CD8-positive, alpha-beta memory T cell (primary cell): ENCODE results near the gene ABCA1. TPM values are rescaled to one million over a fixed set of nuclear protein-coding genes. Genes with fewer than 3 reads are reported as not detected.
"Not testable (repeated sequence)": the region's sequence is repeated elsewhere in the genome, so short reads cannot be mapped to it uniquely, and the experiment has no call there.

Experiments
- CTCF ChIA-PET: fragments of 350-600 bp; sonication (Branson Sonifier 250); formaldehyde crosslinking; loops from one replicate; lab custom pipeline; 2021; ENCODE audit warnings: antibody characterized with exemption; lab: Charles Lee
- POLR2A ChIA-PET: fragments of 350-600 bp; sonication (Branson Sonifier 250); formaldehyde crosslinking; loops from one replicate; lab custom pipeline; 2021; ENCODE audit warnings: antibody characterized with exemption; lab: Charles Lee
- DNase-seq, 5 donors: peaks; one replicate each; pipeline versions ENCODE4 v3.0.0 to v3.0.0-alpha.2; 2020 to 2022; ENCODE audit warnings: mixed read lengths in 1 of 5
- H3K27ac ChIP-seq: one replicate; pipeline ENCODE4 v1.7.0; 2013; ENCODE audit warnings: low read depth, mild to moderate bottlenecking, low read length, moderate library complexity
- H3K27me3 ChIP-seq: 2 replicates; pipeline ENCODE4 v1.7.0; 2013; ENCODE audit warnings: low read length, mild to moderate bottlenecking; ENCODE audit not compliant: insufficient read depth, poor library complexity, severe bottlenecking
- H3K36me3 ChIP-seq: 2 replicates; pipeline ENCODE4 v1.7.0; 2013; ENCODE audit warnings: mild to moderate bottlenecking, low read length, moderate library complexity; ENCODE audit not compliant: insufficient read depth
- H3K4me1 ChIP-seq: 2 replicates; pipeline ENCODE4 v1.7.0; 2013; ENCODE audit warnings: mild to moderate bottlenecking, low read length, moderate library complexity; ENCODE audit not compliant: insufficient read depth
- H3K4me3 ChIP-seq: 2 replicates; pipeline ENCODE4 v1.7.0; 2013; ENCODE audit warnings: mild to moderate bottlenecking, low read length
- H3K9me3 ChIP-seq: 2 replicates; pipeline ENCODE4 v1.7.0; 2013; ENCODE audit warnings: mild to moderate bottlenecking, low read length
- H3K27ac Mint-ChIP-seq, 8 donors: one replicate each; pipeline ENCODE4 v1.8.0; 2020 to 2021; ENCODE audit warnings: mixed read lengths in 8 of 8, mild to moderate bottlenecking in 6 of 8, inconsistent platforms in 3 of 8, moderate library complexity in 3 of 8
- H3K27me3 Mint-ChIP-seq, 2 donors: one replicate each; pipeline ENCODE4 v1.8.0; 2020 to 2021; ENCODE audit warnings: mixed read lengths in 2 of 2, mild to moderate bottlenecking in 1 of 2, moderate library complexity in 1 of 2
- H3K36me3 Mint-ChIP-seq, 3 donors: one replicate each; pipeline ENCODE4 v1.8.0; 2020 to 2021; ENCODE audit warnings: mixed read lengths in 3 of 3, inconsistent platforms in 1 of 3, mild to moderate bottlenecking in 1 of 3
- H3K4me1 Mint-ChIP-seq, 3 donors: one replicate each; pipeline ENCODE4 v1.8.0; 2020 to 2021; ENCODE audit warnings: mixed read lengths in 3 of 3, inconsistent platforms in 1 of 3, mild to moderate bottlenecking in 1 of 3
- H3K4me3 Mint-ChIP-seq, 7 donors: one replicate each; pipeline ENCODE4 v1.8.0; 2020 to 2021; ENCODE audit warnings: mixed read lengths in 7 of 7, mild to moderate bottlenecking in 6 of 7, moderate library complexity in 4 of 7, inconsistent platforms in 2 of 7
- H3K9me3 Mint-ChIP-seq, 5 donors: one replicate each; pipeline ENCODE4 v1.8.0; 2020 to 2022; ENCODE audit warnings: mixed read lengths in 5 of 5, mild to moderate bottlenecking in 3 of 5, moderate library complexity in 2 of 5, inconsistent platforms in 1 of 5
- polyA plus RNA-seq: library from polyadenylated mRNA; unstranded; fragments of 300-500 nt; fragmentation: Illumina TruSeq; gene quantifications from one replicate; pipeline ENCODE4 v1.2.3, GENCODE V29; 2021
- total RNA-seq, 2 experiments: library from RNA; stranded (reverse); gene quantifications; one replicate each; pipeline ENCODE4 v1.2.3, GENCODE V29; 2021

ABCA1 gene
- total and polyA plus RNA-seq, 3 experiments from 2014 or later: 0.83 to 0.89 TPM; not detected in 1

GRCh38 chr9:104935501-104935810, 7.5 kb upstream of the ABCA1 start:
- H3K4me1 ChIP-seq, H3K36me3 ChIP-seq, H3K4me1 Mint-ChIP-seq, H3K4me3 ChIP-seq, POLR2A ChIA-PET, H3K9me3 Mint-ChIP-seq, H3K9me3 ChIP-seq, CTCF ChIA-PET, H3K4me3 Mint-ChIP-seq, H3K27me3 Mint-ChIP-seq, H3K36me3 Mint-ChIP-seq, H3K27ac ChIP-seq, DNase-seq, H3K27me3 ChIP-seq: not testable (repeated sequence)
- peak overlapping the region in 1 of 8 donors; percentile 35 for H3K27ac Mint-ChIP-seq

GRCh38 chr9:104934691-104935500, 6.9 kb upstream of the ABCA1 start:
- POLR2A ChIA-PET: no interaction called here
- H3K4me3 ChIP-seq: no peak overlapping the region
- H3K27me3 ChIP-seq: no peaks in the 10 kb centered on the region
- H3K36me3 ChIP-seq: no peaks in the 10 kb centered on the region
- Mint-ChIP-seq H3K27ac (peak overlapping the region in 1 of 8 donors; percentile 57), H3K27me3 (no peaks in the 10 kb centered on the region), H3K9me3 (no peaks in the 10 kb centered on the region), H3K4me3 (no peak overlapping the region), H3K36me3 (no peaks in the 10 kb centered on the region), H3K4me1 (peaks cover 0 to 3% (median 0%) of the 10 kb centered on the region in 3 donors)
- H3K27ac ChIP-seq: no peak overlapping the region
- H3K4me1 ChIP-seq: no peaks in the 10 kb centered on the region
- no peak for DNase-seq
- CTCF ChIA-PET: no interaction called here
- H3K9me3 ChIP-seq: no peaks in the 10 kb centered on the region

GRCh38 chr9:104933091-104933490, 5.1 kb upstream of the ABCA1 start:
- H3K36me3 ChIP-seq, H3K9me3 Mint-ChIP-seq, H3K9me3 ChIP-seq, CTCF ChIA-PET, H3K4me1 ChIP-seq, H3K4me3 ChIP-seq, H3K27ac ChIP-seq, H3K27me3 ChIP-seq, H3K36me3 Mint-ChIP-seq, H3K4me3 Mint-ChIP-seq, H3K27me3 Mint-ChIP-seq, H3K4me1 Mint-ChIP-seq, H3K27ac Mint-ChIP-seq, DNase-seq, POLR2A ChIA-PET: not testable (repeated sequence)

- ChIA-PET CTCF (no interaction called here), POLR2A (no interaction called here)
- no peak for DNase-seq
- no peaks in the 10 kb centered on the region for H3K4me1 ChIP-seq
- no peaks in the 10 kb centered on the region for H3K9me3 Mint-ChIP-seq
- no peak overlapping the region for H3K27ac ChIP-seq
- no peak overlapping the region for H3K4me3 Mint-ChIP-seq
- no peak overlapping the region for H3K4me3 ChIP-seq
- H3K9me3 ChIP-seq: no peaks in the 10 kb centered on the region
- no peak overlapping the region for H3K27ac Mint-ChIP-seq
- H3K27me3 Mint-ChIP-seq: peaks cover 11 to 14% of the 10 kb centered on the region in 2 donors
- peaks cover 3% of the 10 kb centered on the region for H3K27me3 ChIP-seq
- peaks cover 11 to 23% (median 16%) of the 10 kb centered on the region in 3 donors for H3K4me1 Mint-ChIP-seq
- peaks cover 0 to 1% (median 0%) of the 10 kb centered on the region in 3 donors for H3K36me3 Mint-ChIP-seq
- no peaks in the 10 kb centered on the region for H3K36me3 ChIP-seq
Measured at GRCh38 chr9:104931256-104931655, 3.3 kb upstream of the ABCA1 start.

GRCh38 chr9:104927216-104927911, 591 bp downstream of the ABCA1 start:
- peaks cover 3% of the 10 kb centered on the region for H3K27me3 ChIP-seq
- DNase-seq: peak in 2 of 5 donors; percentile 6 to 13
- no peaks in the 10 kb centered on the region for H3K9me3 Mint-ChIP-seq
- no peaks in the 10 kb centered on the region for H3K4me1 ChIP-seq
- peak overlapping the region; percentile 78 for H3K4me3 ChIP-seq
- H3K4me3 Mint-ChIP-seq: peak overlapping the region; percentile 86 to 95 (median 90)
- peak overlapping the region in 6 of 8 donors; percentile 80 to 93 (median 85) for H3K27ac Mint-ChIP-seq
- H3K27ac ChIP-seq: no peak overlapping the region
- peaks cover 27 to 42% of the 10 kb centered on the region in 2 donors for H3K27me3 Mint-ChIP-seq
- no peaks in the 10 kb centered on the region for H3K36me3 ChIP-seq
- peaks cover 12 to 30% (median 23%) of the 10 kb centered on the region in 3 donors for H3K4me1 Mint-ChIP-seq
- no peaks in the 10 kb centered on the region for H3K9me3 ChIP-seq
- H3K36me3 Mint-ChIP-seq: peaks cover under 1 to 2% (median 1%) of the 10 kb centered on the region in 3 donors
- ChIA-PET CTCF (interaction anchor here (0.8 to 1.9 kb wide), 5 partner anchors 28 to 498 kb away, joined by 3 to 5 read pairs (median 4); no protein-coding TSS in a partner anchor), POLR2A (interaction anchor here (0.7 kb wide), 1 partner anchor 228 kb away, joined by 3 read pairs; no protein-coding TSS in a partner anchor)

GRCh38 chr9:104923740-104924139, 4.2 kb downstream of the ABCA1 start:
- DNase-seq: no peak
- Mint-ChIP-seq H3K9me3 (no peaks in the 10 kb centered on the region), H3K27me3 (peaks cover 31 to 47% of the 10 kb centered on the region in 2 donors), H3K27ac (no peak overlapping the region), H3K4me1 (peaks cover 12 to 28% (median 21%) of the 10 kb centered on the region in 3 donors), H3K36me3 (peaks cover 1 to 3% (median 3%) of the 10 kb centered on the region in 3 donors), H3K4me3 (no peak overlapping the region)
- no peak overlapping the region for H3K27ac ChIP-seq
- H3K9me3 ChIP-seq: no peaks in the 10 kb centered on the region
- no peak overlapping the region for H3K4me3 ChIP-seq
- H3K4me1 ChIP-seq: no peaks in the 10 kb centered on the region
- POLR2A ChIA-PET: no interaction called here
- CTCF ChIA-PET: no interaction called here
- H3K36me3 ChIP-seq: no peaks in the 10 kb centered on the region
- peaks cover 3% of the 10 kb centered on the region for H3K27me3 ChIP-seq

- H3K4me1 ChIP-seq: no peaks in the 10 kb centered on the region
- H3K4me3 ChIP-seq: no peak overlapping the region
- peaks cover 3% of the 10 kb centered on the region for H3K27me3 ChIP-seq
- CTCF ChIA-PET: no interaction called here
- Mint-ChIP-seq H3K4me3 (no peak overlapping the region), H3K36me3 (peaks cover 1 to 3% (median 3%) of the 10 kb centered on the region in 3 donors), H3K27ac (no peak overlapping the region), H3K27me3 (peaks cover 27 to 42% of the 10 kb centered on the region in 2 donors), H3K4me1 (peaks cover 9 to 24% (median 16%) of the 10 kb centered on the region in 3 donors), H3K9me3 (no peaks in the 10 kb centered on the region)
- no peak for DNase-seq
- H3K9me3 ChIP-seq: no peaks in the 10 kb centered on the region
- H3K36me3 ChIP-seq: no peaks in the 10 kb centered on the region
- POLR2A ChIA-PET: no interaction called here
- no peak overlapping the region for H3K27ac ChIP-seq
Measured at GRCh38 chr9:104923289-104923688, 4.7 kb downstream of the ABCA1 start.

GRCh38 chr9:104922748-104923147, 5.2 kb downstream of the ABCA1 start:
- H3K4me3 Mint-ChIP-seq, CTCF ChIA-PET, H3K4me3 ChIP-seq, H3K27me3 ChIP-seq, DNase-seq, H3K4me1 ChIP-seq, H3K27ac ChIP-seq, H3K9me3 Mint-ChIP-seq, H3K36me3 Mint-ChIP-seq, POLR2A ChIA-PET, H3K27ac Mint-ChIP-seq, H3K36me3 ChIP-seq, H3K9me3 ChIP-seq: not testable (repeated sequence)
- peaks cover 27 to 46% of the 10 kb centered on the region in 2 donors for H3K27me3 Mint-ChIP-seq
- peaks cover 8 to 18% (median 12%) of the 10 kb centered on the region in 3 donors for H3K4me1 Mint-ChIP-seq
